ENCODE data around the gene STIMATE. TPM values are rescaled to one million over a fixed set of nuclear protein-coding genes. Genes with fewer than 3 reads are reported as not detected.

STIMATE gene
- total and polyA plus RNA-seq, 3 donors from 2014 or later: 16.7 to 42.9 (median 33.2) TPM

DNA sequence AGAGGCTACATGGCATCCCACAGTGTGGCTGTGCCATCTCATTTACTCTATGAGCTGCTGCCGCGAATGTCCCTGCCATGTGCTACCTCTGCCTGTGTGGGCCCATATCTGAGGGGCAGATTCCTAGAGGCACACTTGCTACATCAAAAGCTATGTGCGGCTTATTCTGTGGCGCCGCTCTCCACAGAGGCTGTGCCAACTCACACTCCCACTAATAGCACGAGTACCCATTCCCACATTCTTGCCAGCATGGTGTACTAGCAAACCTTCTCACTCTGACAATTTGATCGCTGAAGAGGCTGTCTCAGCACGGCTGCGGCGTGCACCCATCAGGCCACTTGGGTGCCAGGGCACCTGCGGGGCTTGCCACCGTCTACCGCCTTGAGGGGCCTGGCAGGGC is 31.4 kb downstream of the STIMATE start:
- no peak overlapping the region for H3K27ac ChIP-seq
- H3K4me1 ChIP-seq: no peaks in the 10 kb centered on the region
- H3K4me3 ChIP-seq: no peak overlapping the region
- no peak for TF ChIP-seq POLR2A (IDR thresholded peaks at IDR 0.05)
- TF ChIP-seq, protein P1, sequence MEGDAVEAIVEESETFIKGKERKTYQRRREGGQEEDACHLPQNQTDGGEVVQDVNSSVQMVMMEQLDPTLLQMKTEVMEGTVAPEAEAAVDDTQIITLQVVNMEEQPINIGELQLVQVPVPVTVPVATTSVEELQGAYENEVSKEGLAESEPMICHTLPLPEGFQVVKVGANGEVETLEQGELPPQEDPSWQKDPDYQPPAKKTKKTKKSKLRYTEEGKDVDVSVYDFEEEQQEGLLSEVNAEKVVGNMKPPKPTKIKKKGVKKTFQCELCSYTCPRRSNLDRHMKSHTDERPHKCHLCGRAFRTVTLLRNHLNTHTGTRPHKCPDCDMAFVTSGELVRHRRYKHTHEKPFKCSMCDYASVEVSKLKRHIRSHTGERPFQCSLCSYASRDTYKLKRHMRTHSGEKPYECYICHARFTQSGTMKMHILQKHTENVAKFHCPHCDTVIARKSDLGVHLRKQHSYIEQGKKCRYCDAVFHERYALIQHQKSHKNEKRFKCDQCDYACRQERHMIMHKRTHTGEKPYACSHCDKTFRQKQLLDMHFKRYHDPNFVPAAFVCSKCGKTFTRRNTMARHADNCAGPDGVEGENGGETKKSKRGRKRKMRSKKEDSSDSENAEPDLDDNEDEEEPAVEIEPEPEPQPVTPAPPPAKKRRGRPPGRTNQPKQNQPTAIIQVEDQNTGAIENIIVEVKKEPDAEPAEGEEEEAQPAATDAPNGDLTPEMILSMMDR (IDR thresholded peaks at IDR 0.05): no peak
- no peaks in the 10 kb centered on the region for H3K36me3 ChIP-seq (ENCODE audit: low read depth, missing control alignments)
- no peaks in the 10 kb centered on the region for H3K27me3 ChIP-seq
- intact Hi-C loops (cut with DNase I; ENCODE audit: low total_unique reads): no loop called here
- 92 to 95% methylated on average over 13 of the region's 13 CpGs for WGBS, 2 donors
- H3K9me3 ChIP-seq: no peaks in the 10 kb centered on the region
- DNase-seq: no peak

DNA sequence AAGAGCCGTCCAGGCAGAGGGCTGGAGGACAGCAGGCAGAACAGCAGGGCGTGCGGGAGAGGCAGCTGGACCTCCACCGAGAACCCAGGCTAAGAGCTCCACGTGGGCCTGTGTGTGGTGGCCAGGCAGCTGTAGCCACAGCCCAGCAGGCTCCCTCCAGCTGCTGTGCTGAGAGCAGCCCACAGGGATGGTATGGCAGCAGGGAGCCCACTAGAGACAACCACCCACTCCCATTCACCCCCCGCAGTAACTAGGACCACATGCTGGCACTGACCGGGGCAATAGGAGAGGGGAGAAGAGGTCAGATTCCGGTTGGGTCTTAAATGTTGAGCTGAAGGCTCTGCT is 37.0 kb downstream of the STIMATE start:
- TF ChIP-seq POLR2A (IDR thresholded peaks at IDR 0.05): no peak
- TF ChIP-seq, protein P1 (IDR thresholded peaks at IDR 0.05): no peak
- intact Hi-C loops (cut with DNase I; ENCODE audit: low total_unique reads): no loop called here
- Histone ChIP-seq H3K27me3 (no peaks in the 10 kb centered on the region), H3K4me1 (no peaks in the 10 kb centered on the region), H3K27ac (no peak overlapping the region), H3K36me3 (ENCODE audit: low read depth, missing control alignments) (no peaks in the 10 kb centered on the region), H3K9me3 (no peaks in the 10 kb centered on the region), H3K4me3 (no peak overlapping the region)
- no peak for DNase-seq
- WGBS, 2 donors: 89 to 90% methylated on average over 4 to 8 of the region's 8 CpGs

DNA sequence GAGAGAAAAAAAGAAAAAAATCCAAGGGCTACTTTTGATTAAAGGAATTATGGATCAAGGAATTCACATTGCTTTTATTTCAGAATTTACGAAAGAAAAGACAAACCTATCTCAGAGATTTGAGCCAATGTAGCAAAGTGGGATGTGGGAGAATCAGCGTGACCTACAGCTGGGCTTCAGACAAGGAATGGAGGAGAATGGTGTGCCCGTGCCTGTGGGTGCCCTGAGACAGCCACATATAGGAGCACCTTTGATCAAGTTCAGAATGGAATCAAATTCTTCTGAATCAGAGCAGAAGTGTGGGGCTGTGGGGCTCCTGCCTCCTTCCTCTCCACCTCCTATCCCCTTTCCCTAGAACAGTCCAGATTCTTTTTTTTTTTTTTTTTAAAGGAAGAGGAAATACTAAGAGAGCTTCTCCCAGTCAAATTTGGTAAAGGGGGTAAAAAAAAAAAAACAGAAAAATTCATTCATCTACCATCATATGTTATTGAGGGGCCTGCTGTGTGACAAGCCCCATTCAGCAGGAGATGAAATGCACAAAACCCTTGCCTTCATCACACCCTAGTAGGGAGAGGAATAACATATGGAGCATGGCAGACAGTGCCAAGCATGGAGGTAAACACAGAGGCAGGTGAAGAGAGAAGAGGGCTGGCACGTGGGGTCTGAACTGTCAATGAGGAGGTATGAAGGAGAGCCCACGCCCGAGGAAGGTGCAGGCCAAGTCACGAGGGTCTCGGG is 37.5 kb downstream of the STIMATE start:
- H3K4me1 ChIP-seq: no peaks in the 10 kb centered on the region
- TF ChIP-seq, protein P1 (IDR thresholded peaks at IDR 0.05): no peak
- no peak for TF ChIP-seq POLR2A (IDR thresholded peaks at IDR 0.05)
- DNase-seq: peak; percentile 30
- intact Hi-C loops (cut with DNase I; ENCODE audit: low total_unique reads): no loop called here
- no peak overlapping the region for H3K27ac ChIP-seq
- H3K4me3 ChIP-seq: no peak overlapping the region
- H3K9me3 ChIP-seq: no peaks in the 10 kb centered on the region
- H3K27me3 ChIP-seq: no peaks in the 10 kb centered on the region
- H3K36me3 ChIP-seq (ENCODE audit: low read depth, missing control alignments): no peaks in the 10 kb centered on the region
- 76 to 84% methylated on average over 8 of the region's 8 CpGs for WGBS, 2 donors

DNA sequence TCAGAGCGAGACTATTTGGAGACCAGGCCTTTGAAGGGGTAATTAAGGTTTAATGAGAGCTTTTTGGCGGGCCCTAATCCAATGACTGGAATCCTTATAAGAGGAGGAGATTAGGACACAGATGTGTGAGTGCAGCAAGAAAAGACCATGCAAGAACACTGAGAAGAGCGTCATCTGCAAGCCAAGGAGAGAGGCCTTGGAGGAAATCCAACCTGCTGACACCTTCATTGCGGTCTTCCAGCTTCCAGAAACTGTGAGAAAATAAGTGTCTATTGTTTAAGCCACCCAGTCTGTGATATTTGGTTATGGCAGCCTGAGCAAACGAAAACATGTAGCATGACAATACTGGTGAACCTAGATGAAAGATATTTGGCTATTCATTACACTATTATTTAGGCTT is 39.5 kb downstream of the STIMATE start:
- Histone ChIP-seq H3K4me1 (no peaks in the 10 kb centered on the region), H3K4me3 (no peak overlapping the region), H3K36me3 (ENCODE audit: low read depth, missing control alignments) (no peaks in the 10 kb centered on the region), H3K9me3 (no peaks in the 10 kb centered on the region), H3K27me3 (no peaks in the 10 kb centered on the region), H3K27ac (no peak overlapping the region)
- DNase-seq: no peak
- TF ChIP-seq, protein P1 (IDR thresholded peaks at IDR 0.05): no peak
- TF ChIP-seq POLR2A (IDR thresholded peaks at IDR 0.05): no peak
- intact Hi-C loops (cut with DNase I; ENCODE audit: low total_unique reads): no loop called here
- 78 to 81% methylated on average over 5 of the region's 5 CpGs for WGBS, 2 donors

DNA sequence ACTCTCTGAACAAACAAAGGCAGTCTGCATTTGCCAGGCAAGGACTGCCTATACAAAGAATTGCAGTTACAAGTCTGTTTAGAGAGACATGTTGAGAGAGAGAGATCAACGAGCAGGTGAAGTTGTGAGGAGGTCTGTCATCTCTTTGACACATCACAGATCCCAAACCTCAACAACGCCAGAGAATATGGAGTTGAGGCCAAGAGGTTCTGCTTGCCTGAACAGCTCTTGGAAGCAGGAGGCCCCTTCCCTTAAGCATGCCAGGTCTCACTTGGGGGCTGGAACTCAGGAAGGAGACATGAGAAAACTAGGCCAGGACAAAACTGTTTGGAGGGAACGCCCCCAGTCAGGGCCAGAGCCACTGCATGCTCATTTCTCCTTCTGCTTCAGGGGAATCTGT is 40.2 kb downstream of the STIMATE start:
- no peaks in the 10 kb centered on the region for H3K9me3 ChIP-seq
- intact Hi-C loops (cut with DNase I; ENCODE audit: low total_unique reads): no loop called here
- no peak for TF ChIP-seq POLR2A (IDR thresholded peaks at IDR 0.05)
- TF ChIP-seq, protein P1 (IDR thresholded peaks at IDR 0.05): no peak
- H3K27ac ChIP-seq: no peak overlapping the region
- H3K4me1 ChIP-seq: no peaks in the 10 kb centered on the region
- DNase-seq: no peak
- no peak overlapping the region for H3K4me3 ChIP-seq
- no peaks in the 10 kb centered on the region for H3K36me3 ChIP-seq (ENCODE audit: low read depth, missing control alignments)
- no peaks in the 10 kb centered on the region for H3K27me3 ChIP-seq
- 82 to 89% methylated on average over 3 of the region's 3 CpGs for WGBS, 2 donors
